GM12873 (cell line): ENCODE results near the gene EIF5A.

ENCODE experiments used
- CTCF ChIP-seq: IDR thresholded peaks from 2 replicates; pipeline ENCODE4 v1.5.1; 2012; ENCODE audit warnings: low read depth, mild to moderate bottlenecking, moderate library complexity, low read length, control low read depth; ENCODE audit not compliant: insufficient read depth; ENCODE audit errors: missing control alignments

Gene EIF5A

GRCh38 chr17:7352910-7353635 is 45.6 kb downstream of the EIF5A start:
- TF ChIP-seq CTCF, result no peak

- no peak for TF ChIP-seq CTCF
Observed at GRCh38 chr17:7354262-7354843, 46.9 kb downstream of the EIF5A start.

- no peak for TF ChIP-seq CTCF
Observed at GRCh38 chr17:7355053-7355452, 47.6 kb downstream of the EIF5A start, which contains the start of gene TMEM95. Gene TMEM95, plus strand, starts transcription at chr17:7355156. Its CDS starts 49 bp downstream, at chr17:7355205.

GRCh38 chr17:7355573-7355972 is 48.1 kb downstream of the EIF5A start:
- no peak for TF ChIP-seq CTCF

- TF ChIP-seq CTCF, result peak; percentile 97
Observed at GRCh38 chr17:7356072-7356549, 48.7 kb downstream of the EIF5A start.

GRCh38 chr17:7356756-7357155 is 49.3 kb downstream of the EIF5A start:
- no peak for TF ChIP-seq CTCF

- TF ChIP-seq CTCF, result no peak
Observed at GRCh38 chr17:7357381-7357780, 50.0 kb downstream of the EIF5A start.
